ENCODE measurements around the gene FAM210A.

- TF ChIP-seq EZH2phosphoT487 (IDR thresholded peaks at IDR 0.05; ENCODE audit: borderline replicate concordance, low read depth, low read length) (no peak), CTCF (conservative IDR thresholded peaks at IDR 0.05; ENCODE audit: low read length) (no peak)
These were observed 108.4 kb downstream of the FAM210A start for GRCh38 chr18:13617826-13618515.
